Measurements from ENCODE around the gene CHMP4B. TPM values are rescaled to one million over a fixed set of nuclear protein-coding genes. Genes with fewer than 3 reads are reported as not detected.

Gene CHMP4B
- total RNA-seq, 1 donor from 2014 or later, result 59.2 TPM

GRCh38 chr20:33852626-33853506 lies 41.7 kb downstream of the CHMP4B start:
- H3K4me3 ChIP-seq (ENCODE audit: low read depth, low read length), result no peak overlapping the region
- no peak for DNase-seq (ENCODE audit: low read depth)
- H3K27me3 ChIP-seq (ENCODE audit: control insufficient read depth, insufficient read depth, low read length), result no peaks in the 10 kb centered on the region
- H3K36me3 ChIP-seq (ENCODE audit: control insufficient read depth, insufficient read depth, low read length), result peaks cover 5% of the 10 kb centered on the region
- TF ChIP-seq CTCF (IDR thresholded peaks at IDR 0.05; ENCODE audit: insufficient read depth, low read length, poor library complexity, severe bottlenecking), result no peak

GRCh38 chr20:33853507-33853813 lies 42.3 kb downstream of the CHMP4B start:
- DNase-seq (ENCODE audit: low read depth), result no peak
- H3K36me3 ChIP-seq (ENCODE audit: control insufficient read depth, insufficient read depth, low read length), result peaks cover 5% of the 10 kb centered on the region
- no peak for TF ChIP-seq CTCF (IDR thresholded peaks at IDR 0.05; ENCODE audit: insufficient read depth, low read length, poor library complexity, severe bottlenecking)
- no peaks in the 10 kb centered on the region for H3K27me3 ChIP-seq (ENCODE audit: control insufficient read depth, insufficient read depth, low read length)
- no peak overlapping the region for H3K4me3 ChIP-seq (ENCODE audit: low read depth, low read length)

GRCh38 chr20:33857722-33858563 lies 46.8 kb downstream of the CHMP4B start:
- no peak for TF ChIP-seq CTCF (IDR thresholded peaks at IDR 0.05; ENCODE audit: insufficient read depth, low read length, poor library complexity, severe bottlenecking)
- Histone ChIP-seq H3K36me3 (ENCODE audit: control insufficient read depth, insufficient read depth, low read length) (peaks cover 3% of the 10 kb centered on the region), H3K27me3 (ENCODE audit: control insufficient read depth, insufficient read depth, low read length) (no peaks in the 10 kb centered on the region), H3K4me3 (ENCODE audit: low read depth, low read length) (no peak overlapping the region)
- no peak for DNase-seq (ENCODE audit: low read depth)

- no peak for DNase-seq (ENCODE audit: low read depth)
- TF ChIP-seq CTCF (IDR thresholded peaks at IDR 0.05; ENCODE audit: insufficient read depth, low read length, poor library complexity, severe bottlenecking), result no peak
- Histone ChIP-seq H3K36me3 (ENCODE audit: control insufficient read depth, insufficient read depth, low read length) (peaks cover 2% of the 10 kb centered on the region), H3K4me3 (ENCODE audit: low read depth, low read length) (no peak overlapping the region), H3K27me3 (ENCODE audit: control insufficient read depth, insufficient read depth, low read length) (no peaks in the 10 kb centered on the region)
Measured at GRCh38 chr20:33858666-33859065, 47.5 kb downstream of the CHMP4B start.

GRCh38 chr20:33859157-33859695 lies 48.1 kb downstream of the CHMP4B start:
- H3K4me3 ChIP-seq (ENCODE audit: low read depth, low read length), result no peak overlapping the region
- H3K36me3 ChIP-seq (ENCODE audit: control insufficient read depth, insufficient read depth, low read length), result no peaks in the 10 kb centered on the region
- peaks cover 3% of the 10 kb centered on the region for H3K27me3 ChIP-seq (ENCODE audit: control insufficient read depth, insufficient read depth, low read length)
- TF ChIP-seq CTCF (IDR thresholded peaks at IDR 0.05; ENCODE audit: insufficient read depth, low read length, poor library complexity, severe bottlenecking), result no peak
- DNase-seq (ENCODE audit: low read depth), result no peak

Measured in kidney epithelial cell (primary cell).